ENCODE data around the gene ZNF140. TPM values are rescaled to one million over a fixed set of nuclear protein-coding genes. Genes with fewer than 3 reads are reported as not detected.

The ZNF140 gene
- total RNA-seq, 2 donors from 2014 or later, result 19.0 to 20.9 TPM

DNA sequence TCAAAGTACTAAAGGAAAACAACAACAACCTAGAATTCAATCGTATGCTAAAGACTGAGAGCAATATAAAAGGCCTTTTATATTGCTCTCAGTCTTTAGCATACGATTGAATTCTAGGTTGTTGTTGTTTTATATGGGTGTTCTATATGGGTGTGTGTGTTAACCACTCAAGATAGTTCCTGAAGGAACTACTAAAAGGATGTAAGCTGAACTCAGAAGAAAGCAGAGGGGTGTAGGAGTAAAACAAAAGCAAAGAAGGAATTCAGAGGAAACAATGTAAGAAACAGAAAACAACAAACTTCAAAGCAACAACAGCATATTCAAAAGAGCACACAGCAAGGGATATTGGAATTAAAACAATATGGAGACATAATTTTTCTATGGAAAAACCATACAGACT lies 44.0 kb downstream of the ZNF140 start:
- H3K27me3 ChIP-seq (ENCODE audit: control insufficient read depth, insufficient read depth, low read length, poor library complexity, severe bottlenecking), result no peaks in the 10 kb centered on the region
- WGBS, 2 experiments (ENCODE audit: insufficient coverage in 1 of 2, insufficient read length in 1 of 2), result 90% methylated on average over 2 of the region's 2 CpGs; no CpG with 5 or more reads in 1 of the 2 experiments
- H3K4me1 Mint-ChIP-seq, result no peaks in the 10 kb centered on the region
- no peak overlapping the region for H3K9ac ChIP-seq (ENCODE audit: extremely low read depth, low read length, poor library complexity, severe bottlenecking)
- H3K27ac Mint-ChIP-seq, result no peak overlapping the region
- H3K36me3 ChIP-seq (ENCODE audit: control insufficient read depth, insufficient read depth, low read length), result peaks cover 71% of the 10 kb centered on the region
- TF ChIP-seq CTCF (conservative IDR thresholded peaks at IDR 0.05), result no peak
- H3K4me3 ChIP-seq (ENCODE audit: low read length), result peak overlapping the region; percentile 48
- no peaks in the 10 kb centered on the region for H3K27me3 Mint-ChIP-seq (ENCODE audit: insufficient read depth)
- H3K9me3 ChIP-seq (ENCODE audit: control insufficient read depth, low read length), result peaks cover 95% of the 10 kb centered on the region
- H3K4me3 Mint-ChIP-seq, result no peak overlapping the region
- H3K9me3 Mint-ChIP-seq, result peaks cover 95% of the 10 kb centered on the region
- H3K4me1 ChIP-seq (ENCODE audit: control insufficient read depth, insufficient read depth, low read length), result no peaks in the 10 kb centered on the region
- no peak for DNase-seq
- H3K27ac ChIP-seq (ENCODE audit: low read depth, low read length), result no peak overlapping the region
- peaks cover 86% of the 10 kb centered on the region for H3K36me3 Mint-ChIP-seq (ENCODE audit: low read depth)

DNA sequence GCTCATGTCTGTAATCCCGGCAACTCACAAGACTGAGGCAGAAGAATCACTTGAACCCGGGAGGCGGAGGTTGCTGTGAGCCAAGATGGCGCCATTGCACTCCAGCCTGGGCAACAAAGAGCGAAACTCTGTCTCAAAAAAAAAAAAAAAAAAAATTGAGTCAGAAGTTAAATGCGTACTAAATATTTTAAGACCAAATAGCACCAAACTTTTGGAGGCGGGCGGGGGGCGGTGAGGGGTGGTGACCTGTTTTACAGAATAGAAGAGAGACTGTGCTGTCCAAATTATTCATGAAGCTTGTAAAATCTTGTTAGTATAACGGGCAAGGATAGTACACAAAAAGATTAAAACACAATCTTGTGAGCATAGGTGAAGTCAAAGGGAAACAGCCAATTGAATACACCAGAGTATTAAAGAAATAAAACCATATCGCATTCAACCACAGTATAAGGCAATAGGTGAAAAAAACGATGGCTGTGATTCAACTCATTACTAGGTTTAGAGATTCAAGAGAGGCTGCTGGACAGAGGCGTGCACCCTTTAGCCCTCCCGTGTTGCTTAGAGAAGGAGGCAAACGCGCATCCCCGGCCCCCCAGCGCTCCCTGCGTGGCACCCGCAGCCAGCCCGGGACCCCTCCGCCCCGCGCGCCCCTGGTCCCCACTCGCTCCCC lies 48.8 kb downstream of the ZNF140 start:
- Histone ChIP-seq H3K36me3 (ENCODE audit: control insufficient read depth, insufficient read depth, low read length) (peaks cover 46% of the 10 kb centered on the region), H3K9ac (ENCODE audit: extremely low read depth, low read length, poor library complexity, severe bottlenecking) (peak overlapping the region; percentile 77), H3K27ac (ENCODE audit: low read depth, low read length) (peak overlapping the region; percentile 97), H3K9me3 (ENCODE audit: control insufficient read depth, low read length) (peaks cover 77% of the 10 kb centered on the region), H3K4me3 (ENCODE audit: low read length) (peak overlapping the region; percentile 94), H3K27me3 (ENCODE audit: control insufficient read depth, insufficient read depth, low read length, poor library complexity, severe bottlenecking) (no peaks in the 10 kb centered on the region), H3K4me1 (ENCODE audit: control insufficient read depth, insufficient read depth, low read length) (no peaks in the 10 kb centered on the region)
- Mint-ChIP-seq H3K9me3 (peaks cover 60% of the 10 kb centered on the region), H3K4me1 (no peaks in the 10 kb centered on the region), H3K4me3 (peak overlapping the region; percentile 97), H3K27ac (peak overlapping the region; percentile 100), H3K36me3 (ENCODE audit: low read depth) (peaks cover 63% of the 10 kb centered on the region), H3K27me3 (ENCODE audit: insufficient read depth) (no peaks in the 10 kb centered on the region)
- WGBS, 2 experiments (ENCODE audit: insufficient coverage in 1 of 2, insufficient read length in 1 of 2), result 30 to 56% methylated on average over 12 to 25 of the region's 26 CpGs
- DNase-seq, result peak; percentile 52
- TF ChIP-seq CTCF (conservative IDR thresholded peaks at IDR 0.05), result no peak

DNA sequence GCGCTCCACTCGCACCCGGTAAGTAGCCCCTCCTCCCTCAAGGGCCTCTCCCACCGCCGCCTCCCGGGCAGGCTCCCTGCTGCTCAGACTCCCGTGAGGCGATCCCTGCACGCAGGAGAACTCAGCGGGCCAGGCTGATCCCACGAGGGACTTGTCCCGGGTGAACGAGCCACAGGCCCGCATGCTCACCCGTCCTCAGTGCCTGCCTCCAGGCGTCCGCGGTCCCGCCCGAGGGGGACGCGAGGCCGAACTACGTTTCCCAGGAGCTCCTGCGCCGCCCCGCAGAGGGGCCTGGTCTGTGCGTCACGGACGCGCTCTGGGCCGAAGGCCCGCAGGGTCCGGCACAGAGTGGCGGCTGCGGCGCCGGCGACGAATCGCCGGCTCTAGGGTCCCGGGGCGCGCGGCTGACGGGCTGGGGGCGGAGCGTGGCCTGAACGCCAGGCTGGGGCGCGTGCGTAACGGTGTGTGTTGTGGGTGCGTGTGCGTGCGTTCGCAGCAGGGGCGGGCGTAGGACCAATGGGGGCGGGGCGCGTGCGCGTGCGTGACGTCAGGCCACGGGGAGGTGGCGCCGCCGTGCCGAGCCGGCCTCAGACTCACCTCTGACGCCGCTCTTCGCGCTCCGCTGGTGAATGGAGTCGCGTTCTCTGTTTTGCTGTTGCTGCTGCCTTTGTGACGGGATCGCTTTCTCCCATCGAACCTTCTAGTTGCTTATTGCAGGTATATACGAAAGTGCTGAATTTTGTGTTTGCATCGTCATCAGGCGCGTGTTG lies 49.5 kb downstream of the ZNF140 start, which contains the start of the genes ZNF10 and ZNF891:
Gene ZNF10 (plus strand): TSS at position 590 of the 770 bp plus-strand sequence. CDS start 13,866 bp downstream, outside the sequence.
Gene ZNF891 (minus strand): TSS at position 237 of the 770 bp plus-strand sequence. CDS start 8,356 bp downstream, outside the sequence.
- Histone ChIP-seq H3K9ac (ENCODE audit: extremely low read depth, low read length, poor library complexity, severe bottlenecking) (peak within 1 kb of the TSS; percentile 77), H3K4me3 (ENCODE audit: low read length) (peak within 1 kb of the TSS; percentile 94), H3K27me3 (ENCODE audit: control insufficient read depth, insufficient read depth, low read length, poor library complexity, severe bottlenecking) (no peaks in the 10 kb centered on the region), H3K4me1 (ENCODE audit: control insufficient read depth, insufficient read depth, low read length) (no peaks in the 10 kb centered on the region), H3K27ac (ENCODE audit: low read depth, low read length) (peak within 1 kb of the TSS; percentile 97), H3K9me3 (ENCODE audit: control insufficient read depth, low read length) (peaks cover 77% of the 10 kb centered on the region), H3K36me3 (ENCODE audit: control insufficient read depth, insufficient read depth, low read length) (peaks cover 50% of the 10 kb centered on the region)
- H3K4me3 Mint-ChIP-seq, result peak within 1 kb of the TSS; percentile 97
- TF ChIP-seq CTCF (conservative IDR thresholded peaks at IDR 0.05), result no peak
- WGBS, 2 experiments (ENCODE audit: insufficient coverage in 1 of 2, insufficient read length in 1 of 2), result 0% methylated on average over 19 to 87 of the region's 87 CpGs
- H3K36me3 Mint-ChIP-seq (ENCODE audit: low read depth), result peaks cover 63% of the 10 kb centered on the region
- H3K27me3 Mint-ChIP-seq (ENCODE audit: insufficient read depth), result no peaks in the 10 kb centered on the region
- DNase-seq, result peak; percentile 99
- no peaks in the 10 kb centered on the region for H3K4me1 Mint-ChIP-seq
- peaks cover 59% of the 10 kb centered on the region for H3K9me3 Mint-ChIP-seq
- H3K27ac Mint-ChIP-seq, result peak within 1 kb of the TSS; percentile 100
